ENCODE results near the gene SPTB.

DNA sequence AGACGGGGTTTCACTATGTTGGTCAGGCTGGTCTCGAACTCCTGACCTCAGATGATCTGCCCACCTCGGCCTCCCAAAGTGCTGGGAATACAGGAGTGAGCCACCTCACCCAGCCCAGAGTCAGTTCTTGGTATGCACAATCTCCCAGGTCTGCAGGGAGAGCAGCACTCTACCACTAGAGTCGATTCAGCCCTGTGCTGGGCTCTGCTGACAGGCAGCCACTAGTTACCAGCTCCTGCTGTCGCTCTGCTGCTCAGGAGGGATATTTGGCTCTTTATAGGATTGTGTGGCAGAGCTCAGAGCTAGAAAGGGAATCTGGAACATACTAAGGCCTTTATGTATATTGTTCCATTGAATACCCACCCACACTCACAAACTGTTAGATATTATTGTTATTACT, 44.3 kb downstream of the SPTB start:
- TF ChIP-seq, protein P1, sequence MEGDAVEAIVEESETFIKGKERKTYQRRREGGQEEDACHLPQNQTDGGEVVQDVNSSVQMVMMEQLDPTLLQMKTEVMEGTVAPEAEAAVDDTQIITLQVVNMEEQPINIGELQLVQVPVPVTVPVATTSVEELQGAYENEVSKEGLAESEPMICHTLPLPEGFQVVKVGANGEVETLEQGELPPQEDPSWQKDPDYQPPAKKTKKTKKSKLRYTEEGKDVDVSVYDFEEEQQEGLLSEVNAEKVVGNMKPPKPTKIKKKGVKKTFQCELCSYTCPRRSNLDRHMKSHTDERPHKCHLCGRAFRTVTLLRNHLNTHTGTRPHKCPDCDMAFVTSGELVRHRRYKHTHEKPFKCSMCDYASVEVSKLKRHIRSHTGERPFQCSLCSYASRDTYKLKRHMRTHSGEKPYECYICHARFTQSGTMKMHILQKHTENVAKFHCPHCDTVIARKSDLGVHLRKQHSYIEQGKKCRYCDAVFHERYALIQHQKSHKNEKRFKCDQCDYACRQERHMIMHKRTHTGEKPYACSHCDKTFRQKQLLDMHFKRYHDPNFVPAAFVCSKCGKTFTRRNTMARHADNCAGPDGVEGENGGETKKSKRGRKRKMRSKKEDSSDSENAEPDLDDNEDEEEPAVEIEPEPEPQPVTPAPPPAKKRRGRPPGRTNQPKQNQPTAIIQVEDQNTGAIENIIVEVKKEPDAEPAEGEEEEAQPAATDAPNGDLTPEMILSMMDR (IDR thresholded peaks at IDR 0.05) = no peak
- no peak for TF ChIP-seq POLR2AphosphoS5 (IDR thresholded peaks at IDR 0.05; ENCODE audit: low read depth, low read length)
- TF ChIP-seq, protein P2, sequence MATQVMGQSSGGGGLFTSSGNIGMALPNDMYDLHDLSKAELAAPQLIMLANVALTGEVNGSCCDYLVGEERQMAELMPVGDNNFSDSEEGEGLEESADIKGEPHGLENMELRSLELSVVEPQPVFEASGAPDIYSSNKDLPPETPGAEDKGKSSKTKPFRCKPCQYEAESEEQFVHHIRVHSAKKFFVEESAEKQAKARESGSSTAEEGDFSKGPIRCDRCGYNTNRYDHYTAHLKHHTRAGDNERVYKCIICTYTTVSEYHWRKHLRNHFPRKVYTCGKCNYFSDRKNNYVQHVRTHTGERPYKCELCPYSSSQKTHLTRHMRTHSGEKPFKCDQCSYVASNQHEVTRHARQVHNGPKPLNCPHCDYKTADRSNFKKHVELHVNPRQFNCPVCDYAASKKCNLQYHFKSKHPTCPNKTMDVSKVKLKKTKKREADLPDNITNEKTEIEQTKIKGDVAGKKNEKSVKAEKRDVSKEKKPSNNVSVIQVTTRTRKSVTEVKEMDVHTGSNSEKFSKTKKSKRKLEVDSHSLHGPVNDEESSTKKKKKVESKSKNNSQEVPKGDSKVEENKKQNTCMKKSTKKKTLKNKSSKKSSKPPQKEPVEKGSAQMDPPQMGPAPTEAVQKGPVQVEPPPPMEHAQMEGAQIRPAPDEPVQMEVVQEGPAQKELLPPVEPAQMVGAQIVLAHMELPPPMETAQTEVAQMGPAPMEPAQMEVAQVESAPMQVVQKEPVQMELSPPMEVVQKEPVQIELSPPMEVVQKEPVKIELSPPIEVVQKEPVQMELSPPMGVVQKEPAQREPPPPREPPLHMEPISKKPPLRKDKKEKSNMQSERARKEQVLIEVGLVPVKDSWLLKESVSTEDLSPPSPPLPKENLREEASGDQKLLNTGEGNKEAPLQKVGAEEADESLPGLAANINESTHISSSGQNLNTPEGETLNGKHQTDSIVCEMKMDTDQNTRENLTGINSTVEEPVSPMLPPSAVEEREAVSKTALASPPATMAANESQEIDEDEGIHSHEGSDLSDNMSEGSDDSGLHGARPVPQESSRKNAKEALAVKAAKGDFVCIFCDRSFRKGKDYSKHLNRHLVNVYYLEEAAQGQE (IDR thresholded peaks at IDR 0.05; ENCODE audit: insufficient read depth in 1 of 2, low read depth in 2 of 2, low read length in 1 of 2) = no peak
- no peak for TF ChIP-seq SIN3A (IDR thresholded peaks at IDR 0.05; ENCODE audit: borderline replicate concordance, insufficient read depth, low read depth, low read length)
